GM19452 (cell line): Measurements from ENCODE around the gene C1orf21.
A peak's percentile ranks its signal among the peaks of the same experiment; 100 is the strongest.
"Not testable (repeated sequence)": the region's sequence is repeated elsewhere in the genome, so short reads cannot be mapped to it uniquely, and the experiment has no call there.

Experiments used
- ATAC-seq: cut with Tn5 transposase; IDR thresholded peaks from one replicate; pipeline ENCODE4 v1.9.1; 2021; ENCODE audit not compliant: unreplicated experiment

C1orf21 gene, protein sequence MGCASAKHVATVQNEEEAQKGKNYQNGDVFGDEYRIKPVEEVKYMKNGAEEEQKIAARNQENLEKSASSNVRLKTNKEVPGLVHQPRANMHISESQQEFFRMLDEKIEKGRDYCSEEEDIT

DNA sequence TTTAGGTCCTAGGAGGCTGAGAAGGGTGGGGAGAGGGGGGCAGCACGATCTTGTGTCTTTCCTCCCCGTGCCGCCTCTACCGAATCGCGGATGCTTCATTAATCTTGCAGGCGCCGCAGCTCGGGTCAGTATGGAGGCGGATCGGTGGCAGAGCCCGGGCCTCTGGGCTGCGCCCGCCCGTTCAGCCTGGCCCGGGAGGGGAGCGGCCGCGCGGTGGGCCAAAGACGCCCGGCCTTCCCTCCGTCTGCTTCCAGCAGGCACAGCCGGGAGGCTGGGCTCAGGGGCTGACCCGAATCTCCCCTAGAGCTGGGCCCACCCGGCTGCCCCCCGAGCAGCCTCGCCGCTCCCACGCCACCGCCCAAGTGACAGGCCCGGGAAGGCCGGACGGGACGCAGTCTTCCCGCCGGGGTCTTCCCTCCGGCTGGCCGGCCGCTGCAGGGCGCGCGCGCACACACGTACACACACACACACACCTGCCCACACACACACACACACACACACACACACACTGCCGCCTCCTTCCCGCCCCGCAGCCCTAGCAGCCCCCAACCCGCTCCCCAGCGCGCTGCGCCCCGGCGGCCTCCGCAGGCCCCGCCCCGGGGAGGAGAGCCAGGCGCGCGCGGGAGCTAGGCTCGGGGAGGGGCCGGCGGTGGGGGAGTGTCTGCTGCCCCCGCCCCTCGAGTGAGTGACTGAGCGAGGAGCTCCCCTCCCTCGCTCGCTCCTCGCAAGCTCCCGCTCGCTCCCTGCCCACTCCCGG, at the start of gene C1orf21:
TSS of gene C1orf21 (plus strand) at position 718 of the 757 bp plus-strand sequence. CDS start 90,481 bp downstream, outside the sequence.
- peak; percentile 71 for ATAC-seq

GRCh38 chr1:184337865-184338264, 49.0 kb upstream of the C1orf21 start:
- not testable (repeated sequence) for ATAC-seq

GRCh38 chr1:184340984-184341383, 45.8 kb upstream of the C1orf21 start:
- no peak for ATAC-seq

- ATAC-seq: no peak
These were observed 36.3 kb upstream of the C1orf21 start for GRCh38 chr1:184350573-184350972.

- no peak for ATAC-seq
These were observed 35.3 kb upstream of the C1orf21 start for GRCh38 chr1:184351416-184351975.

DNA sequence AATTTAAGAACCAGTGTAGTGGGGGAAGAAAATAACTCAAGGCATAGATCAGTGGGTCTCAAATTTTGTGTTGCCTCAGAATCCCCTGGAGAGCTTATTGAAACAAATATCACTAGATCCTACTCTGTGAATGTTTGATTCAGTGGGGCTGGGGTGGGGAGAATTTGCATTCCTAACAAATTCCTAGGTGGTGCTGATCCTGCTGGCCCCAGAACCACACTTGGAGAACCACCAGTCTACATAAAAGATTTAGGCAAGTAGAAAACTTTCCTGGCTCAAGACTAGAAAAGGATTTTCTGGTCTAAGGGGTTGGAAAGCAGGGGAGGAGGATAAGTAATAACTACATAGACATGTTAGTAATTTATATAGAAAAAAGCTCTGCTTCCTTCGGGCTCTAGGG, 34.1 kb upstream of the C1orf21 start:
- no peak for ATAC-seq

GRCh38 chr1:184354719-184355118, 32.1 kb upstream of the C1orf21 start:
- ATAC-seq: no peak

GRCh38 chr1:184356891-184357290, 29.9 kb upstream of the C1orf21 start:
- ATAC-seq: no peak

GRCh38 chr1:184358256-184358655, 28.6 kb upstream of the C1orf21 start:
- no peak for ATAC-seq

GRCh38 chr1:184359909-184360308, 26.9 kb upstream of the C1orf21 start:
- no peak for ATAC-seq

DNA sequence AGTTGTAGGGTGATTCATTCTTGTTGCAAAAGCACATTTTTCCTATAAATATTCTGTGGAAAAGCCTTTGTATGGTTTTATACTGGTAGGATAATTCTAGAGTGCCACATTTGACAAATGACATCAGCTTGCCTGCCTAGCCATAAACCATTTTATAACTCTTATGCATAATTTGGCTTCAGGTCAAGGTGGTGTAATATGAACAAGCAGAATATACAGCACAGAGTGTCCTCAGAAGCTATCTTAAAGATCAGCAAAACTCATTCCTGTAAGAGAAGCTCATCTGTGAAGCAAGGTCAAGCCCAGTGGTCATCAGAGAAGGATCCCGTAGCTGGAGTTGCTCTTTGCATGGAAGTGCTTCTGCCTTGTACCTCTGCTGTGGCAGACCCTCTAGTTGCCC, 24.0 kb upstream of the C1orf21 start:
- ATAC-seq: no peak

- ATAC-seq: no peak
These were observed 21.1 kb upstream of the C1orf21 start for GRCh38 chr1:184365699-184366098.

- no peak for ATAC-seq
These were observed 19.8 kb upstream of the C1orf21 start for GRCh38 chr1:184366997-184367396.

GRCh38 chr1:184367427-184368038, 19.3 kb upstream of the C1orf21 start:
- no peak for ATAC-seq

DNA sequence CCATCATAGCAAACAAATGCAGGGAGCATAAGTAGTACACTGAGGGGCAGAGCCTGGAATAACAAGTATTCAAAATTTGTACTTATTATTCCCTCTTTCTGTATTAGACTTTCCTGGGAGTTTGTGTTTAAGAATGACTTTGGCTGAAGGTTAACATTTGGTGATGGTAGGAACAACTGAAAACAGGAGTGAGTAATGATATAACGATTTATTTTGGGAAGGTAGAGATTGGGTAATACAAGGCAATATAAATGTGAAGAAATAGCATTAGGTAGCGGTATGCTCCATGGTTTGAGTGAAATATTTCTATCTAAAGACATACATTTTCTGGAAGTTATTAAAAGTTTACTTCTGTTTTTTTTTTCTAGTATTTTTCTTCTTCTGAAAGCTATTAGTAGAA, 18.5 kb upstream of the C1orf21 start:
- no peak for ATAC-seq

- ATAC-seq: no peak
These were observed 16.0 kb upstream of the C1orf21 start for GRCh38 chr1:184370850-184371249.

DNA sequence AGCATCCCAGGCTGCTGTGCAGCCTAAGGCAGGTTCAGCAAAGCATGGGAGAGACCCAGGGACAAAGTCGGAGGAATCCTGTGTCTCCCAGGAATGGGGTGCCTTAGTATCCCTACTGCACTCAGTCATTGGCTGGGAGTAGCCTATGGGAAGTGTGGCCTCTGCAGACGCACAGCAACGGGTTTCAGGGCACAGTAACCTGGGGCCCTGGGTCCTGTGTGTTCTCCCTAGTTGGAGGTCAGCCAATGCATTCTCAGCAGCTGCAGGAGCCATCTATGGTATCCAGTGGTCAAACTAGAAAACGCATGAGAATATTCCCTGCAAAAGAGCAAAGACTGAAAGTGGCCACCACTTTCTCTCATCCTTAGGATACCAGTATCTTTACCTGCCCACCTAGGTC, 13.7 kb upstream of the C1orf21 start:
- no peak for ATAC-seq

- ATAC-seq: no peak
These were observed 10.5 kb upstream of the C1orf21 start for GRCh38 chr1:184376369-184376768.

DNA sequence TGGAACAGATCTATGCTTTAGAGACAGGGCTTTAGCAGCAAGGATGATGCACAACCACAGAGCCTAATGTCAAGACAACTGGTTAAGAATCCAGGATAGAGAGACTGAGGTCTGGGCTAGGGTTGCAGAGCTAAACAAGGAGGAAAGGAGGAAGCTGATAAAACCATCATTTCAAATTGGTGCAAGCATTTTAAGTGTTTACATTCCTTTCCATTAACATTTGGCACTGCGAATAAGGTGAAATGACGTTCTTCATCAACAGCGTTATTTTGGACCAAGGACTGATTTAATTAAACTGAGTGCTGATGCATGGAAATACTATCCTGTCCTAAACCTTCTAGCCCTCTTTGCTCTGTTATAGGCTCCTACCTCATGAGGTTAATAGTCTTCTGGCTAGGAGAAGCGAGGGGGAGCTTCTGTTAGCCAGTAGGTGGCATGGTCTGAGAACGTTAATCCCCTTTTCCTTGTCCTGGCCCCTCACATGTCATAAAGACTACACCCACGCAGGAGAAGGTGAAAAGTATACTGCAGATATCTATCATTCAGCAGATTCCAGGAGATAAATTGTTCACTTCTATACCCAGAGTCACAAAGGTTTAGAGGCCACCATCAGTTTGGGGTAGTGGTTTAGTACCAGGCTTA, 7.6 kb upstream of the C1orf21 start:
- no peak for ATAC-seq

DNA sequence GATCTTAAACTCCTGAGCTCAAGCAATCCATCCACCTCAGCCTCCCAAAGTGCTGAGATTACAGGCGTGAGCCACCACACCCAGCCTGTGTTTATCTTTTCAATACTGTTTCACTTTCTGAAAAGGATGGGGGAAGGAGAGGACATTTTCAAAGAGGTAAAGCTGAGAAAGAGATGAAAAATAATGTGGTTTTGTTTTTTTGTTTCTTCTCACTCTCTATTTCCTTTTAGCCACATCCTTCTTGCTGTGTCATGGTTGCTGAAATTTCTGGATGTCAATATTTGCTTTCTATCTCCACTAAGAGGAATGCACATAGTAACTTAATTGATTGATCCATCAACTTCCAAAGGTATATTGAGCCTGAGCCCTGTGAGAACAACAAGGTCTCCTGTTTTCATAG, 6.4 kb upstream of the C1orf21 start:
- ATAC-seq: no peak

DNA sequence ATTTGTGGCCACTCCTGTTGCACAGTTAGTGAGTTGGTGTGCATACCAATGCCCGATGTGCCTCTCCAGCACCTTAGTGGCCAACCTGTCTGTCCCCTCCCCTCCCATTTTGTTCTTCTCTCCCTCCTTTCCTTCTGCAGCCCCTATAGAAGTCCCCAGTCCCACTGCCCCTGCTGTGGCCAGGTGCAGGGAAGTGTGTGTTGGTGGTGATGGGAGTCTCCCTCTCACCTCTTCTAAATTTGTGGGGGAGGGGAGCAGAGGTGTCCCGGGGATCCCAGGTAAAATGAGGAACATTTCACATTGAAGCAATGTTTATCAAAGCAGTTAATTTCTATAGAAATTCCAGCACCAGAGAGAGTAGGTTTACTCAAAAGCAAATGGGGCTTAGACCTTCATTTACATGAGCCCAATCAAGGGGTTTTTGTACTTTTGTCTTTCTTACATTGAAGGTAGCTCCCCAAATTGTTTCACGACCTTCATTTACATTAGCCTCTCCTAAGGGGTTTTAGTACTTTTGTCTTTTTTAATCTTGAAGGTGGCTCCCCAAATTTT, 3.0 kb upstream of the C1orf21 start:
- no peak for ATAC-seq
